LNCAP (cell line): ENCODE results near the gene IL22RA2.

ENCODE experiments used
- CTCF ChIP-seq: fragments of 450-650 bp; IDR thresholded peaks from 2 replicates; pipeline ENCODE4 v1.5.1; 2017; ENCODE audit warnings: mild to moderate bottlenecking

Gene IL22RA2

GRCh38 chr6:137102851-137103492, 70.5 kb downstream of the IL22RA2 start:
- no peak for TF ChIP-seq CTCF

GRCh38 chr6:137102050-137102848, 71.2 kb downstream of the IL22RA2 start:
- TF ChIP-seq CTCF = no peak

DNA sequence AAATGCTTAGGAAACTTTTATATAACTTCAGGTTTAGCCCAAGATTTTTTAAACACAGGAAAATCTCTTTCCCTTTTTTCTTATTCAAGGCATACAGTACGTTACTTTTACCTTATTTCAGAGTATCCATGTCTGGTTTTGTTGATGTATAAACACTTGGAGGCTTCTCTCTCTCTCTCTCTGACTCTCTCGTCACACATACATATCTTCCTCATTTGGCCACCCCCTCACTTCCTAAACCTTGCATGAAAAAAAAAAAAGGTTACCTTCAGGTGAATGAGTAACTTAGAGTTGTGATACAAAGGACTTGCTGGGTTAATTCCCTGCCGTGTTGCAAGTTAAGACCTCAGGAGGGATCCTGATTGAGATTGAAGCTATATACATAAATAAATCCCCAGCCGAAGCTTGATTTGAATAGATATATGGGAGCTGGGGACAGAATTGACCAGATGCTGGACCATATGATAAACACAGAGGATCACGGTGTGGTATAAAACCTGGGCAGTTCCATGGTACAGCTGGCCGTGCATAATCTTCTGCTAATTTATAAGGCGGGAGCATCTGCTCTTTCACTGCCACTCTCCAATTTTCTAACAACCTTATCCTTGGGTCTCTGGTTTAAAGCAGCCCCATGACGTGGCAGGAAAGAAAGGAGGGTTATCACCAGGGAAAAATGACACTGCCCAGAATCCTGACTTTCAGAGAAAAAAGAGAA, 73.6 kb downstream of the IL22RA2 start:
- no peak for TF ChIP-seq CTCF

DNA sequence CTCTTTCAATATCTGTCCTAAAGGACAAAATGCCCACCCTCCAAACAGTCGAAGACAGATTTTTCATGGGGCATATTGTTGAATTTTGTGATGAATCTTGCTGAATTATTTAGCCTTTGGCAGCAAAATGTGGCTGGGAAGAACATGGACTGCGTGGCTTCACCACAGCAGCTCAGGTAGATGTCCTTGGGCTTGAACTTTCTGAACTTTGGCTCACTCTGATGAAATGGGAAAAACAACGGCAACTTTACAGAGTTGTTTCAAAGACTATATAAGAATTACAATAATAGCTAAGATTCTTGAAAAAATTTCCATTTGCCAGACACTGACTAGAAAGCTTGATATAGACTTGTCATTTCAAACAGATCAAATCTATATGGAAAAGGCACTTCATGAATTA, 75.9 kb downstream of the IL22RA2 start:
- no peak for TF ChIP-seq CTCF

DNA sequence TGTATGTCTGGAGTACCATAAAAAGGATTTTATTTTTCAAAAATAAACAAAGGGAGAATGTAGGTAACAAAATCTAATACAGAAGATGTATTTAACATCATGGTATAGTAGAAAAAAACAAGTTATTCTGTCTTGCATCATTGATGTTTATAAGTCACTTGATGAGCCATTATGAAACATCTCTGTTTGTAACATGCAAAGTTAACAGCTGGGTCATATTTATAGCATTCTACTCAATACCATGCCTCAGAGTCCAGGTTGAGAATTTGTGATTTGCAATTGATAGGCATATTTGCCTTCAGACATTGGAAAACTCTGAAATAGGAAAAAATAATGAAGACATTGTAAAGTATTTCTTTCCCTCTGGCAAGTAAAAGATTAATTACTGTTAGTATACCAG, 76.4 kb downstream of the IL22RA2 start:
- no peak for TF ChIP-seq CTCF

DNA sequence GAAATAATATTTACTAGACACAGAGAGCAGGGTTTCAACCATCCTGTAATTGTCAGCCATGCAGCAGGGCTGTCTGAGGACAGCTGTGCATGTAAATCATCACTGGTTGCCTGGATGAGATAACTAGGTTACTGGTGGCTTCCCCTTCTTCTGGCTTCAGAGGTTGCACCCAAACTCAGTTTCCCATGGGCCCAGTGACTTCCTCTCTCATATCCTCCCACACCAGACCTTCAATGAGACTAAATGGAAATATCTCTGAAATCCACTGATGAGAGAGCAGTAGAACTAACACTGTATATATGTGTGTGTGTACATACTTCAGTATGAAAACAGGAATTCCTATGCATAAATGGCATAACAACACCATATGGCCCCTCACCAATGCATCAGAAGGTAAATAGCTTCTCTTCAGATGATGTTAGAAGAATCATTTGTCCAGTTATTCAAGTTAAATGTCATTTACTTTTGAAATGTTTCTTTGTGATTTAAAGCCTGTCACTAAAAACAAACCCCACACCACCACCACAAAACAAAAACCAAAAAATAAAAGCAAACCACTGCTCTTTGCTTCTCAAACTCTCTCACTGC, 77.7 kb downstream of the IL22RA2 start:
- TF ChIP-seq CTCF = no peak

- no peak for TF ChIP-seq CTCF
Measured at GRCh38 chr6:137095093-137095492, 78.4 kb downstream of the IL22RA2 start.
